AG04450 (cell line): Measurements from ENCODE around the gene RGL3. TPM values are rescaled to one million over a fixed set of nuclear protein-coding genes. Genes with fewer than 3 reads are reported as not detected.

Source experiments
- CTCF ChIA-PET: fragments of 300-600, 350-600 bp; formaldehyde crosslinking; extraction: SDS; loops from one replicate; lab custom pipeline; 2022; ENCODE audit warnings: antibody characterized with exemption, inconsistent platforms; lab: Charles Lee
- POLR2A ChIA-PET: fragments of 350-600 bp; formaldehyde crosslinking; extraction: SDS; loops from one replicate; lab custom pipeline; 2021; ENCODE audit warnings: antibody characterized with exemption, inconsistent platforms; lab: Yijun Ruan, JAX
- DNase-seq: peaks from one replicate; pipeline ENCODE4 v3.0.0-alpha.2; 2011; ENCODE audit warnings: low read depth, low spot score
- H3K27ac ChIP-seq: one replicate; pipeline ENCODE4 v1.5.1; 2012; ENCODE audit warnings: low read depth, low read length, control low read depth
- H3K27me3 ChIP-seq: one replicate; pipeline ENCODE4 v1.6.0; 2012; ENCODE audit warnings: low read length; ENCODE audit not compliant: control insufficient read depth, insufficient read depth
- H3K4me3 ChIP-seq: 2 replicates; pipeline ENCODE4 v1.5.1; 2011; ENCODE audit warnings: mild to moderate bottlenecking, low read depth, low read length, control low read depth
- H3K9me3 ChIP-seq: 2 replicates; pipeline ENCODE4 v1.5.1; 2012; ENCODE audit warnings: low read length; ENCODE audit not compliant: control insufficient read depth, insufficient read depth
- polyA plus RNA-seq: library from polyadenylated mRNA; depleted of rRNA; stranded (reverse); fragments of >200 nt; gene quantifications from 2 replicates; pipeline ENCODE4 v1.2.3, GENCODE V29; 2011
- TF ChIP-seq, protein P1 (sequence below): IDR thresholded peaks from 2 replicates; pipeline ENCODE4 v1.5.1; 2011; ENCODE audit warnings: low read depth, low read length, control low read depth, inconsistent platforms

RGL3 gene
- polyA plus RNA-seq, 1 experiment: 0.11 TPM

DNA sequence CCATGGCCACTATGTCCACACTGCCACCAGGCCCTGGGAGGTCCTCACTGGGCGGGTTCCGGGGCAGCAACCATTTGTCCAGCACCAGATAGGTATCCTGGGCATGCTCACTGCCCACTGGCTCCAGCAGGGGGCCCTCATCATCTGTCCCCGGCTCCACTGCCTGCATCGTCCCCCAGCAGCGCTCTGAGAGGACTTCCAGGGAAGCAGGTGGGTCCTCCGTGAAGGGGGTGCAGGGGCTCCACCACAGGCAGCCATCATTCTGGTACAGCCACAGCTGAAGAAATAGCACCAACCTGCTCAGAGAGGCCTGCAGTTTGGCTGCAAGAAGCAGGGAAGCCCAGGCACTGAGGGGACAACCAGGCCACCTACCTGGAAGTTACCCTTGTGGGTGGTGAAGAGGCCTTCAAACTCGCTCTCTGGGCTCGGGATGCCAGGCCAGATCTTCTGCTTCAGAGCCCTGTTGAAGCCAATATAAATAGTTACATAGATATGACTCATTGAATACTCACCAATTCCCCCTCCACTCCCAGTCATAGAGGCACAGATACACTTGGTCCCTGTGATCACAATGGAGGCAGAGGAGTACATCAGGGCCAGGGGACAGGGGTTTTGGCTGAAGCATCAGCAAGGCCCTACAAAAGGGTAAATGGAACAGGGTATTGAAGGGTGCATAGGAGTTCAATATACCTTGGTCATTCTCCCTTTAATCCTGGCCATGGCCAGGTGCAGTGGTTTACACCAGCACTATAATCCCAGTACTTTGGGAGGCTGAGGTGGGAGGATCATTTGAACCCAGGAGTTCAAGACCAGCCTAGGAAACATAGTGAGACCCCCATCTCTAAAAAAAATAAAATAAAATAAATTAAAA lies 40.6 kb downstream of the RGL3 start:
- H3K9me3 ChIP-seq: no peaks in the 10 kb centered on the region; the same call in 1 of the 2 replicates
- TF ChIP-seq, protein P1, sequence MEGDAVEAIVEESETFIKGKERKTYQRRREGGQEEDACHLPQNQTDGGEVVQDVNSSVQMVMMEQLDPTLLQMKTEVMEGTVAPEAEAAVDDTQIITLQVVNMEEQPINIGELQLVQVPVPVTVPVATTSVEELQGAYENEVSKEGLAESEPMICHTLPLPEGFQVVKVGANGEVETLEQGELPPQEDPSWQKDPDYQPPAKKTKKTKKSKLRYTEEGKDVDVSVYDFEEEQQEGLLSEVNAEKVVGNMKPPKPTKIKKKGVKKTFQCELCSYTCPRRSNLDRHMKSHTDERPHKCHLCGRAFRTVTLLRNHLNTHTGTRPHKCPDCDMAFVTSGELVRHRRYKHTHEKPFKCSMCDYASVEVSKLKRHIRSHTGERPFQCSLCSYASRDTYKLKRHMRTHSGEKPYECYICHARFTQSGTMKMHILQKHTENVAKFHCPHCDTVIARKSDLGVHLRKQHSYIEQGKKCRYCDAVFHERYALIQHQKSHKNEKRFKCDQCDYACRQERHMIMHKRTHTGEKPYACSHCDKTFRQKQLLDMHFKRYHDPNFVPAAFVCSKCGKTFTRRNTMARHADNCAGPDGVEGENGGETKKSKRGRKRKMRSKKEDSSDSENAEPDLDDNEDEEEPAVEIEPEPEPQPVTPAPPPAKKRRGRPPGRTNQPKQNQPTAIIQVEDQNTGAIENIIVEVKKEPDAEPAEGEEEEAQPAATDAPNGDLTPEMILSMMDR: peak; percentile 54
- POLR2A ChIA-PET: interaction anchor here (0.6 kb wide), 1 partner anchor 112 kb away, joined by 3 read pairs; no protein-coding TSS in a partner anchor
- peak overlapping the region; percentile 81 for H3K27ac ChIP-seq
- no peak overlapping the region for H3K4me3 ChIP-seq
- DNase-seq: no peak
- CTCF ChIA-PET: interaction anchor here (0.7 to 2.4 kb wide), 6 partner anchors 11 to 252 kb away, joined by 3 to 13 read pairs (median 6); partner anchors contain the start of genes ODAD3 and PRKCSH
- peaks cover 3% of the 10 kb centered on the region for H3K27me3 ChIP-seq

DNA sequence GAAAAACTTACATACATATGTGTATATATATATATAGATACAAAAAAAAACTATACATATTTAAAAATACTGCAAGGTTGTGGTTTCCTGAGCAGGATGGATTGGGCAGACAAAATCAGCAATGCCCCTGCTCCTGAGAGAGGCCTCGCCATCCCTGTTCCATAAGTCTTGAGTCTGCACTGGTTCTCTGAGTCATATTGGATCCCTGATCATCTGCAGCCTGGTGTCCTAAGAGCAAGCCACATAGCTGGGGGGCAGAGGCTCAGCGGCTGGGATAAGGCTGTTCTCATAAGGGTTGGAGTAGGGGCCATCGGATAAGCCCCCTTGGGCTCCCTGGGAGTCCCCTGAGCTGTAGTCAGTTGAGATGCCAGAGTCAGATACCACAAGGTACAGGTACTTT lies 41.4 kb downstream of the RGL3 start:
- no peak for DNase-seq
- TF ChIP-seq, protein P1: no peak
- Histone ChIP-seq H3K9me3 (no peaks in the 10 kb centered on the region; the same call in 1 of the 2 replicates), H3K4me3 (no peak overlapping the region; the same call in 1 of the 2 replicates), H3K27ac (peak overlapping the region; percentile 81), H3K27me3 (no peaks in the 10 kb centered on the region)
- CTCF ChIA-PET: interaction anchor here (0.6 to 2.4 kb wide), 7 partner anchors 10 to 252 kb away, joined by 3 to 13 read pairs (median 5); partner anchors contain the start of genes ODAD3, PRKCSH and RGL3
- POLR2A ChIA-PET: interaction anchor here (0.5 to 1.2 kb wide), 4 partner anchors 49 to 1359 kb away, joined by 3 to 8 read pairs (median 5); partner anchors contain the start of genes GET3, ODAD3 and PRKCSH

DNA sequence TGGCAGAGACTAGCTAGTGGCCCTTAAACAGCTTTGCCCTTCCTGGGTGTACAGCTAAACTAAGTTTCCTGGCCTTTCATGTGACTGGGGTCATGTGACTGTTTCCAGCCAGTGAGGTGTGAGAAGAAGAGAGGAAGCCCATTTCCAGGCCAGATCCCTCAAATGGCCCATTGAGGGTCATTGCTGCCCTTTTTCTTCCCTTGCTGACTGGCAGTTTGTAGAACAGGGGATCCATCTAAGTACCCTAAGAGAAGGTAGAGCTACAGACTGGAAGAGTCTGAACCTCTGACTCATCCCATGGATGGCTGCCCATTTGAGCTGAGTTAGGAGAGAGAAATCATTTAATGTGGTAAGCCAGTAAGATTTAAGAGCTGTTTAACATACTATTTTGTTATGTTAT lies 41.9 kb downstream of the RGL3 start:
- TF ChIP-seq, protein P1: no peak
- DNase-seq: peak; percentile 76
- POLR2A ChIA-PET: interaction anchor here (0.5 to 1.2 kb wide), 4 partner anchors 49 to 1360 kb away, joined by 3 to 8 read pairs (median 5); partner anchors contain the start of genes GET3, ODAD3 and PRKCSH
- H3K27ac ChIP-seq: peak overlapping the region; percentile 70
- no peak overlapping the region for H3K4me3 ChIP-seq
- no peaks in the 10 kb centered on the region for H3K27me3 ChIP-seq
- H3K9me3 ChIP-seq: no peaks in the 10 kb centered on the region; the same call in 1 of the 2 replicates
- CTCF ChIA-PET: interaction anchor here (0.6 to 2.4 kb wide), 8 partner anchors 9 to 251 kb away, joined by 3 to 13 read pairs (median 5); partner anchors contain the start of genes ODAD3, PRKCSH and RGL3

DNA sequence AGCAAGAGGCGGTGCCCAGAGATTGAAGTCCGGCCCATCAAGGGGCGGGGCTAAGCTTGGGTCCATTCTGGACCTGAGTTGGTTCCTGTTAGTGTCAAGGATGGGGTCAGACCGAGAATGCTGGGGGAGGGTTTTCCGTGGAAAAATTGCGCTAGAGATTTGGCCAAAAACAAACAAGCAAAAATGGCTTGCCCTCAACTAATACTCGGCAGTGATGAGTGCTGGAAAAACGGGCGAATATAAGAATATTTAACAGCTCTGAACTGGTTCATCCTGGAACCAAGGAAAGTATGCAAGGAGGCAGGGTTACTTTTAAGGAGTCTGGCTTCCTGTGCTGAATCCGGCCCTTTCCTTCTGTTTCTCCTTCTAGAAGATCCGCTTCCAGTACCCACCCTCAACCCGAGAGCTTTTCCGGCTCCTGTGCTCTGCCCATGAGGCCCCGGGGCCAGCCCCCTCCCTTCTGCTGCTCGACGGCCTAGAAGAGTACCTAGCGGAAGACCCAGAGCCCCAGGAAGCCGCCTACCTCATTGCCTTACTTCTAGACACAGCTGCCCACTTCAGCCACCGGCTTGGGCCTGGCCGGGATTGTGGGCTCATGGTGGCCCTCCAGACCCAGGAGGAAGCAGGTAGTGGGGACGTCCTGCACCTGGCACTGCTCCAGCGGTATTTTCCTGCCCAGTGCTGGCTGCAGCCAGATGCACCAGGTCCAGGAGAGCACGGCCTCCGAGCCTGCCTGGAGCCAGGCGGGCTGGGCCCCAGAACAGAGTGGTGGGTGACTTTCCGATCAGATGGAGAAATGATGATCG lies 43.8 kb downstream of the RGL3 start:
- H3K9me3 ChIP-seq: no peaks in the 10 kb centered on the region; the same call in 1 of the 2 replicates
- H3K27me3 ChIP-seq: no peaks in the 10 kb centered on the region
- CTCF ChIA-PET: interaction anchor here (0.6 to 2.1 kb wide), 8 partner anchors 8 to 1375 kb away, joined by 4 to 7 read pairs (median 4); partner anchors contain the start of genes EPOR and TSPAN16
- no peak for DNase-seq
- TF ChIP-seq, protein P1: no peak
- POLR2A ChIA-PET: interaction anchor here (0.5 to 1.4 kb wide), 9 partner anchors 14 to 859 kb away, joined by 3 to 13 read pairs (median 4); partner anchors contain the start of genes CCDC159, RAB3D and TMEM205
- H3K27ac ChIP-seq: peak overlapping the region; percentile 65
- H3K4me3 ChIP-seq: peak overlapping the region; percentile 51
